Activated naive CD4-positive, alpha-beta T cell treated with anti-CD3 and anti-CD28 coated beads for 36 hours (primary cell): ENCODE results near the gene RNF32. TPM values are rescaled to one million over a fixed set of nuclear protein-coding genes. Genes with fewer than 3 reads are reported as not detected.

Source experiments
- CTCF ChIA-PET: fragments of 350-600 bp; sonication (Branson Sonifier 250); formaldehyde crosslinking; loops from one replicate; lab custom pipeline; 2021; ENCODE audit warnings: antibody characterized with exemption; lab: Charles Lee
- DNase-seq: peaks from one replicate; pipeline ENCODE4 v3.0.0-alpha.2; 2020
- H3K27ac Mint-ChIP-seq: one replicate; pipeline ENCODE4 v1.8.0; 2021; ENCODE audit warnings: mild to moderate bottlenecking, mixed read lengths
- H3K27me3 Mint-ChIP-seq: one replicate; pipeline ENCODE4 v1.8.0; 2021; ENCODE audit warnings: low read depth, mixed read lengths
- H3K36me3 Mint-ChIP-seq: one replicate; pipeline ENCODE4 v1.8.0; 2021; ENCODE audit warnings: low read depth, mixed read lengths
- H3K4me1 Mint-ChIP-seq: one replicate; pipeline ENCODE4 v1.8.0; 2021; ENCODE audit warnings: low read depth, mixed read lengths
- H3K4me3 Mint-ChIP-seq: one replicate; pipeline ENCODE4 v1.8.0; 2021; ENCODE audit warnings: mild to moderate bottlenecking, moderate library complexity, mixed read lengths
- H3K9me3 Mint-ChIP-seq: one replicate; pipeline ENCODE4 v1.8.0; 2021; ENCODE audit warnings: mixed read lengths
- intact Hi-C: fragments of 100-400 bp; cut with micrococcal nuclease; formaldehyde crosslinking; loops from one replicate; pipeline ENCODE4 v1.15.1; 2023
- total RNA-seq, 2 experiments: library from RNA; stranded (reverse); gene quantifications; one replicate each; pipeline ENCODE4 v1.2.3, GENCODE V29; 2021

The RNF32 gene
- total RNA-seq, 2 experiments from 2014 or later, result 0.31 to 0.64 TPM

GRCh38 chr7:156655983-156656382 is 15.4 kb downstream of the RNF32 start:
- Mint-ChIP-seq H3K27ac (no peak overlapping the region), H3K4me3 (no peak overlapping the region), H3K4me1 (no peaks in the 10 kb centered on the region), H3K27me3 (peaks cover 15% of the 10 kb centered on the region), H3K36me3 (no peaks in the 10 kb centered on the region), H3K9me3 (no peaks in the 10 kb centered on the region)
- DNase-seq, result no peak
- CTCF ChIA-PET, result no interaction called here
- intact Hi-C loops, result no loop called here

- Mint-ChIP-seq H3K4me1 (no peaks in the 10 kb centered on the region), H3K36me3 (no peaks in the 10 kb centered on the region), H3K27ac (no peak overlapping the region), H3K4me3 (no peak overlapping the region), H3K9me3 (no peaks in the 10 kb centered on the region), H3K27me3 (peaks cover 12% of the 10 kb centered on the region)
- no peak for DNase-seq
- intact Hi-C loops, result no loop called here
- CTCF ChIA-PET, result no interaction called here
Measured at GRCh38 chr7:156656598-156656997, 16.0 kb downstream of the RNF32 start.

GRCh38 chr7:156657681-156658080 is 17.1 kb downstream of the RNF32 start:
- H3K4me1 Mint-ChIP-seq, result no peaks in the 10 kb centered on the region
- H3K36me3 Mint-ChIP-seq, result no peaks in the 10 kb centered on the region
- CTCF ChIA-PET, result no interaction called here
- no peak overlapping the region for H3K4me3 Mint-ChIP-seq
- no peak for DNase-seq
- peaks cover 6% of the 10 kb centered on the region for H3K27me3 Mint-ChIP-seq
- intact Hi-C loops, result no loop called here
- no peaks in the 10 kb centered on the region for H3K9me3 Mint-ChIP-seq
- no peak overlapping the region for H3K27ac Mint-ChIP-seq

GRCh38 chr7:156659203-156659602 is 18.6 kb downstream of the RNF32 start:
- Mint-ChIP-seq H3K27me3 (peaks cover 2% of the 10 kb centered on the region), H3K36me3 (no peaks in the 10 kb centered on the region), H3K4me1 (no peaks in the 10 kb centered on the region), H3K9me3 (no peaks in the 10 kb centered on the region), H3K27ac (no peak overlapping the region), H3K4me3 (no peak overlapping the region)
- CTCF ChIA-PET, result no interaction called here
- intact Hi-C loops, result no loop called here
- no peak for DNase-seq

- H3K36me3 Mint-ChIP-seq, result no peaks in the 10 kb centered on the region
- CTCF ChIA-PET, result interaction anchor here (1.4 kb wide), 1 partner anchor 119 kb away, joined by 3 read pairs; no protein-coding TSS in a partner anchor
- no peaks in the 10 kb centered on the region for H3K9me3 Mint-ChIP-seq
- H3K4me1 Mint-ChIP-seq, result no peaks in the 10 kb centered on the region
- DNase-seq, result no peak
- H3K4me3 Mint-ChIP-seq, result no peak overlapping the region
- H3K27me3 Mint-ChIP-seq, result peaks cover 2% of the 10 kb centered on the region
- intact Hi-C loops, result no loop called here
- no peak overlapping the region for H3K27ac Mint-ChIP-seq
Measured at GRCh38 chr7:156659961-156660360, 19.4 kb downstream of the RNF32 start.

GRCh38 chr7:156661637-156662036 is 21.1 kb downstream of the RNF32 start:
- no peaks in the 10 kb centered on the region for H3K4me1 Mint-ChIP-seq
- H3K27ac Mint-ChIP-seq, result no peak overlapping the region
- intact Hi-C loops, result no loop called here
- no peaks in the 10 kb centered on the region for H3K36me3 Mint-ChIP-seq
- no peak for DNase-seq
- H3K4me3 Mint-ChIP-seq, result no peak overlapping the region
- peaks cover 2% of the 10 kb centered on the region for H3K27me3 Mint-ChIP-seq
- CTCF ChIA-PET, result no interaction called here
- H3K9me3 Mint-ChIP-seq, result no peaks in the 10 kb centered on the region

- CTCF ChIA-PET, result no interaction called here
- H3K36me3 Mint-ChIP-seq, result no peaks in the 10 kb centered on the region
- H3K9me3 Mint-ChIP-seq, result no peaks in the 10 kb centered on the region
- H3K27me3 Mint-ChIP-seq, result peaks cover 2% of the 10 kb centered on the region
- intact Hi-C loops, result no loop called here
- no peak overlapping the region for H3K27ac Mint-ChIP-seq
- H3K4me1 Mint-ChIP-seq, result no peaks in the 10 kb centered on the region
- no peak overlapping the region for H3K4me3 Mint-ChIP-seq
- no peak for DNase-seq
Measured at GRCh38 chr7:156662277-156662676, 21.7 kb downstream of the RNF32 start.

GRCh38 chr7:156665101-156665500 is 24.5 kb downstream of the RNF32 start:
- Mint-ChIP-seq H3K4me3 (no peak overlapping the region), H3K4me1 (no peaks in the 10 kb centered on the region), H3K27ac (no peak overlapping the region), H3K27me3 (no peaks in the 10 kb centered on the region), H3K36me3 (no peaks in the 10 kb centered on the region), H3K9me3 (no peaks in the 10 kb centered on the region)
- DNase-seq, result no peak
- intact Hi-C loops, result no loop called here
- CTCF ChIA-PET, result no interaction called here

- CTCF ChIA-PET, result no interaction called here
- no peak overlapping the region for H3K27ac Mint-ChIP-seq
- intact Hi-C loops, result no loop called here
Measured at GRCh38 chr7:156666368-156667109, 26.0 kb downstream of the RNF32 start.

GRCh38 chr7:156667110-156667426 is 26.5 kb downstream of the RNF32 start:
- H3K9me3 Mint-ChIP-seq, result no peaks in the 10 kb centered on the region
- intact Hi-C loops, result no loop called here
- H3K27me3 Mint-ChIP-seq, result no peaks in the 10 kb centered on the region
- no peak overlapping the region for H3K27ac Mint-ChIP-seq
- H3K36me3 Mint-ChIP-seq, result no peaks in the 10 kb centered on the region
- CTCF ChIA-PET, result no interaction called here
- no peak for DNase-seq
- no peak overlapping the region for H3K4me3 Mint-ChIP-seq
- H3K4me1 Mint-ChIP-seq, result no peaks in the 10 kb centered on the region

More at GRCh38 chr7:156666368-156667109, 26.0 kb downstream of the RNF32 start:
- H3K9me3 Mint-ChIP-seq, result no peaks in the 10 kb centered on the region
- H3K4me1 Mint-ChIP-seq, result no peaks in the 10 kb centered on the region
- no peak overlapping the region for H3K4me3 Mint-ChIP-seq
- no peak for DNase-seq
- H3K27me3 Mint-ChIP-seq, result no peaks in the 10 kb centered on the region
- H3K36me3 Mint-ChIP-seq, result no peaks in the 10 kb centered on the region

GRCh38 chr7:156668130-156668741 is 27.7 kb downstream of the RNF32 start:
- H3K9me3 Mint-ChIP-seq, result no peaks in the 10 kb centered on the region
- H3K27me3 Mint-ChIP-seq, result no peaks in the 10 kb centered on the region
- CTCF ChIA-PET, result no interaction called here
- intact Hi-C loops, result no loop called here
- H3K4me1 Mint-ChIP-seq, result no peaks in the 10 kb centered on the region
- H3K27ac Mint-ChIP-seq, result no peak overlapping the region
- H3K4me3 Mint-ChIP-seq, result no peak overlapping the region
- peaks cover 1% of the 10 kb centered on the region for H3K36me3 Mint-ChIP-seq
- no peak for DNase-seq

GRCh38 chr7:156669035-156669828 is 28.7 kb downstream of the RNF32 start:
- Mint-ChIP-seq H3K36me3 (peaks cover 5% of the 10 kb centered on the region), H3K4me1 (no peaks in the 10 kb centered on the region), H3K4me3 (no peak overlapping the region), H3K9me3 (no peaks in the 10 kb centered on the region), H3K27ac (no peak overlapping the region), H3K27me3 (no peaks in the 10 kb centered on the region)
- no peak for DNase-seq
- CTCF ChIA-PET, result no interaction called here
- intact Hi-C loops, result no loop called here
